ENCODE data around the gene CARD14. TPM values are rescaled to one million over a fixed set of nuclear protein-coding genes. Genes with fewer than 3 reads are reported as not detected.
"Not testable (repeated sequence)": the region's sequence is repeated elsewhere in the genome, so short reads cannot be mapped to it uniquely, and the experiment has no call there.

CARD14 gene
- total RNA-seq, 1 experiment from 2014 or later, result 0.10 TPM

GRCh38 chr17:80183581-80184422 lies 14.0 kb downstream of the CARD14 start:
- no peak for DNase-seq (ENCODE audit: low read depth)

GRCh38 chr17:80184423-80184714 lies 14.5 kb downstream of the CARD14 start:
- no peak for DNase-seq (ENCODE audit: low read depth)

GRCh38 chr17:80185968-80186367 lies 16.1 kb downstream of the CARD14 start:
- no peak for DNase-seq (ENCODE audit: low read depth)

- peak; percentile 29 for DNase-seq (ENCODE audit: low read depth)
These were observed 17.3 kb downstream of the CARD14 start for GRCh38 chr17:80187090-80187489.

GRCh38 chr17:80187515-80187941 lies 17.7 kb downstream of the CARD14 start:
- peak; percentile 34 for DNase-seq (ENCODE audit: low read depth)

GRCh38 chr17:80189611-80190010 lies 19.8 kb downstream of the CARD14 start:
- no peak for DNase-seq (ENCODE audit: low read depth)

GRCh38 chr17:80190716-80191115 lies 20.9 kb downstream of the CARD14 start:
- DNase-seq (ENCODE audit: low read depth), result no peak

- no peak for DNase-seq (ENCODE audit: low read depth)
These were observed 21.4 kb downstream of the CARD14 start for GRCh38 chr17:80191192-80191591.

- no peak for DNase-seq (ENCODE audit: low read depth)
These were observed 22.2 kb downstream of the CARD14 start for GRCh38 chr17:80191865-80192661.

- no peak for DNase-seq (ENCODE audit: low read depth)
These were observed 25.3 kb downstream of the CARD14 start for GRCh38 chr17:80195141-80195540.

GRCh38 chr17:80195671-80196529 lies 26.1 kb downstream of the CARD14 start:
- no peak for DNase-seq (ENCODE audit: low read depth)

- no peak for DNase-seq (ENCODE audit: low read depth)
These were observed 26.8 kb downstream of the CARD14 start for GRCh38 chr17:80196652-80197051.

GRCh38 chr17:80198144-80198661 lies 28.4 kb downstream of the CARD14 start:
- DNase-seq (ENCODE audit: low read depth), result peak; percentile 7

GRCh38 chr17:80199295-80199694 lies 29.5 kb downstream of the CARD14 start:
- DNase-seq (ENCODE audit: low read depth), result not testable (repeated sequence)

- DNase-seq (ENCODE audit: low read depth), result no peak
These were observed 31.6 kb downstream of the CARD14 start for GRCh38 chr17:80201446-80201845.

GRCh38 chr17:80202197-80202596 lies 32.4 kb downstream of the CARD14 start:
- no peak for DNase-seq (ENCODE audit: low read depth)

GRCh38 chr17:80203471-80203963 lies 33.7 kb downstream of the CARD14 start:
- no peak for DNase-seq (ENCODE audit: low read depth)

GRCh38 chr17:80204626-80205468 lies 35.0 kb downstream of the CARD14 start:
- no peak for DNase-seq (ENCODE audit: low read depth)

- no peak for DNase-seq (ENCODE audit: low read depth)
These were observed 36.0 kb downstream of the CARD14 start for GRCh38 chr17:80205811-80206210.

GRCh38 chr17:80208050-80208449 lies 38.2 kb downstream of the CARD14 start:
- DNase-seq (ENCODE audit: low read depth), result no peak

- no peak for DNase-seq (ENCODE audit: low read depth)
These were observed 39.9 kb downstream of the CARD14 start for GRCh38 chr17:80209765-80210164.
